ENCODE results near the gene TBX2. TPM values are rescaled to one million over a fixed set of nuclear protein-coding genes. Genes with fewer than 3 reads are reported as not detected.
"Not testable (repeated sequence)": the region's sequence is repeated elsewhere in the genome, so short reads cannot be mapped to it uniquely, and the experiment has no call there.

TBX2 gene
- polyA plus RNA-seq, 2 donors: 5.6 to 6.2 TPM

GRCh38 chr17:61440697-61441096 is 41.1 kb downstream of the TBX2 start:
- Histone ChIP-seq H3K4me1 (ENCODE audit: control insufficient read depth in 2 of 2, insufficient read depth in 2 of 2, low read length in 1 of 2) (peaks cover 0 to 5% of the 10 kb centered on the region in 2 donors), H3K27ac (ENCODE audit: low read depth in 2 of 2, low read length in 1 of 2) (no peak overlapping the region), H3K36me3 (ENCODE audit: control insufficient read depth in 2 of 2, insufficient read depth in 2 of 2, low read length in 1 of 2) (no peaks in the 10 kb centered on the region), H3K27me3 (ENCODE audit: control insufficient read depth in 1 of 2, insufficient read depth in 2 of 2, low read length in 2 of 2) (no peaks in the 10 kb centered on the region), H3K4me3 (ENCODE audit: low read depth in 1 of 2, low read length in 2 of 2) (no peak overlapping the region), H3K9me3 (ENCODE audit: control insufficient read depth in 2 of 2, insufficient read depth in 1 of 2, low read depth in 1 of 2, low read length in 1 of 2) (peaks cover 0 to 3% of the 10 kb centered on the region in 2 donors)

GRCh38 chr17:61441507-61441906 is 41.9 kb downstream of the TBX2 start:
- 95 to 97% methylated on average over 6 of the region's 6 CpGs for WGBS, 2 donors
- H3K4me3 ChIP-seq (ENCODE audit: low read depth in 1 of 2, low read length in 2 of 2); H3K9me3 ChIP-seq (ENCODE audit: control insufficient read depth in 2 of 2, insufficient read depth in 1 of 2, low read depth in 1 of 2, low read length in 1 of 2); H3K4me1 ChIP-seq (ENCODE audit: control insufficient read depth in 2 of 2, insufficient read depth in 2 of 2, low read length in 1 of 2); H3K27me3 ChIP-seq (ENCODE audit: control insufficient read depth in 1 of 2, insufficient read depth in 2 of 2, low read length in 2 of 2); H3K36me3 ChIP-seq (ENCODE audit: control insufficient read depth in 2 of 2, insufficient read depth in 2 of 2, low read length in 1 of 2); H3K27ac ChIP-seq (ENCODE audit: low read depth in 2 of 2, low read length in 1 of 2): not testable (repeated sequence)

DNA sequence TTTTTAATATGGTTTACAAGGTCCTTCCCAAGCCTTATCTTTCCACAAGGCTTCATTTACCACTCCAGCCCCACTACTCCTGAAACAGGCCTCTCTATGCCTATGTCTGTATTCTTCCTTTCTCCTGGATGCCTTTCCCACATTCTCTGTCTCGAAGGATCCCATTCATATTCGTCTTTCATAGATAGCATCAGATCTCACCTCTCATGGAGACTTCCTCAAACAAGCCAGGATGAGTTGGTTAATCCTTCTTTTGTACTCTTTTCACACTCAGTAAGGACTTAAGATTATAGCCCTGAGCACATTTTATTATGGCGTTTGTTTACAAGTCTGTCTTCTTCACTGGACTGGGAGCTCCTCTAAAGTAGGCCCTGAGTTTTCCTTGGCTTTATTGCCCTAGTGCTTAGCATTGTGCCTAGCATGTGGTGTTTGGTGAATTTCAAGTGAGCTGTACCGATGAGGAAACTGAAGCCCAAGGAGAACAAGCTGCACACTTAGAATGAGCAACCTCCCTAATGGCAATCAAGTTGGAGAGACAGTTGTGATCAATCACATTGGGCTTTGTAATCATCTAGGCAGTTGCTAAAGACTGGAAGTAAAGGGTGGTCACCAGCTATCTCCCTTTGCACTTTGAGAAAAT is 42.6 kb downstream of the TBX2 start:
- H3K36me3 ChIP-seq (ENCODE audit: control insufficient read depth in 2 of 2, insufficient read depth in 2 of 2, low read length in 1 of 2): no peaks in the 10 kb centered on the region
- peaks cover 0 to 3% of the 10 kb centered on the region in 2 donors for H3K9me3 ChIP-seq (ENCODE audit: control insufficient read depth in 2 of 2, insufficient read depth in 1 of 2, low read depth in 1 of 2, low read length in 1 of 2)
- no peak overlapping the region for H3K4me3 ChIP-seq (ENCODE audit: low read depth in 1 of 2, low read length in 2 of 2)
- no peak overlapping the region for H3K27ac ChIP-seq (ENCODE audit: low read depth in 2 of 2, low read length in 1 of 2)
- H3K27me3 ChIP-seq (ENCODE audit: control insufficient read depth in 1 of 2, insufficient read depth in 2 of 2, low read length in 2 of 2): no peaks in the 10 kb centered on the region
- peaks cover 0 to 5% of the 10 kb centered on the region in 2 donors for H3K4me1 ChIP-seq (ENCODE audit: control insufficient read depth in 2 of 2, insufficient read depth in 2 of 2, low read length in 1 of 2)
- 52 to 58% methylated on average over 4 of the region's 4 CpGs for WGBS, 2 donors

DNA sequence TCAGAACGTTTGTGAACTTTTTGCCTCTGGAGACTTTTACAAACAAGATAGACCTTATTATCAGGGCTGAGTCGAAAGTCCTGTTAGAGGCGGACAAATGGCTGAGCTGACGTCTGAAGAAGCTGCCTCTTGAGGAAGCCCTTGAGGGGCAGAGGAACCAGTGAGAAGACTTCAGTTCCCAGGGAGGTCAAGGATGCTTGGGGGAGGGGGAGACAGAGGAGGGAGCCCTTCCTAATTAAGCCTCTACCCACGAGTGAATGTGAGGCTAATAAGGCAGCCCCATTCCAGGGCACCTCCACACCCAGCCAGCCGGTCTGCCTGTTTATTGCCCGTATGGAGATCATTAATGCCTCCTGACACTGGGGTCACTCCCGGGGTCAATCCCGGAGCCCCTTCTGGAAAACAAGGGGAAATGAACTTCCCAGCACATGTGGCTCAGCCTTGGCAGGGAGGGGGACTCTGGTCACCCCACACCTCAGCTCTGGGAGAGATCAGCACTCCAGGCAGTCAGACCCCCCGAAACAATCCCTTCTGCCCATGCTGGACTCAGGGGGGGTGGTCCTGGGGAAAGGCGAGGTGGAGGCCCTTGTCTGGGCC is 43.3 kb downstream of the TBX2 start:
- no peak overlapping the region for H3K27ac ChIP-seq (ENCODE audit: low read depth in 2 of 2, low read length in 1 of 2)
- no peak overlapping the region for H3K4me3 ChIP-seq (ENCODE audit: low read depth in 1 of 2, low read length in 2 of 2)
- no peaks in the 10 kb centered on the region for H3K36me3 ChIP-seq (ENCODE audit: control insufficient read depth in 2 of 2, insufficient read depth in 2 of 2, low read length in 1 of 2)
- H3K9me3 ChIP-seq (ENCODE audit: control insufficient read depth in 2 of 2, insufficient read depth in 1 of 2, low read depth in 1 of 2, low read length in 1 of 2): peaks cover 0 to 3% of the 10 kb centered on the region in 2 donors
- WGBS, 2 donors: 65 to 80% methylated on average over 11 of the region's 11 CpGs
- peaks cover 0 to 5% of the 10 kb centered on the region in 2 donors for H3K4me1 ChIP-seq (ENCODE audit: control insufficient read depth in 2 of 2, insufficient read depth in 2 of 2, low read length in 1 of 2)
- H3K27me3 ChIP-seq (ENCODE audit: control insufficient read depth in 1 of 2, insufficient read depth in 2 of 2, low read length in 2 of 2): no peaks in the 10 kb centered on the region

DNA sequence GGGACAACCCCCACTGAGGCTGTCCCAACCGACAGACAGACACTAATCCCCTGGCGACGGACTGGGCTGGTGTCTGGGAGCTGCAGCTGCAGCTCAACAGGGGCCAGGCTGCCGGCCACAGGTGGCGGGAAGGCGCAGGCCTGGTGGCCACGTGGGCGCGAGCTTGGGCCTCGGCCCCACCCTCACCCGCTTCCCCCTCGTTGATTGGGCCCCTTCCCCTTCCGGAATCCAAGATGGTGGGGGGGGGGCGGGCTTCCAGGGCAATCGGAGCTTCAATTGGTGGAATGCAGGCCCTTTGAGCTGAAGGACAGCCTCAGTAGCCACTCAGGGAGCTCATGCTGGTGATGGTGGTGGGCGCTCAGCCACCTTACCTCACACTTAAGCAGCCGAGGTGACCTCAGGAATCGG is 43.8 kb downstream of the TBX2 start:
- Histone ChIP-seq H3K4me1 (ENCODE audit: control insufficient read depth in 2 of 2, insufficient read depth in 2 of 2, low read length in 1 of 2) (peaks cover 0 to 5% of the 10 kb centered on the region in 2 donors), H3K9me3 (ENCODE audit: control insufficient read depth in 2 of 2, insufficient read depth in 1 of 2, low read depth in 1 of 2, low read length in 1 of 2) (peaks cover 0 to 3% of the 10 kb centered on the region in 2 donors), H3K27ac (ENCODE audit: low read depth in 2 of 2, low read length in 1 of 2) (no peak overlapping the region), H3K36me3 (ENCODE audit: control insufficient read depth in 2 of 2, insufficient read depth in 2 of 2, low read length in 1 of 2) (no peaks in the 10 kb centered on the region), H3K27me3 (ENCODE audit: control insufficient read depth in 1 of 2, insufficient read depth in 2 of 2, low read length in 2 of 2) (no peaks in the 10 kb centered on the region), H3K4me3 (ENCODE audit: low read depth in 1 of 2, low read length in 2 of 2) (no peak overlapping the region)
- WGBS, 2 donors: 84 to 88% methylated on average over 17 to 18 of the region's 18 CpGs

GRCh38 chr17:61444075-61444474 is 44.4 kb downstream of the TBX2 start:
- no peaks in the 10 kb centered on the region for H3K27me3 ChIP-seq (ENCODE audit: control insufficient read depth in 1 of 2, insufficient read depth in 2 of 2, low read length in 2 of 2)
- H3K36me3 ChIP-seq (ENCODE audit: control insufficient read depth in 2 of 2, insufficient read depth in 2 of 2, low read length in 1 of 2): no peaks in the 10 kb centered on the region
- H3K4me1 ChIP-seq (ENCODE audit: control insufficient read depth in 2 of 2, insufficient read depth in 2 of 2, low read length in 1 of 2): peaks cover 0 to 5% of the 10 kb centered on the region in 2 donors
- H3K9me3 ChIP-seq (ENCODE audit: control insufficient read depth in 2 of 2, insufficient read depth in 1 of 2, low read depth in 1 of 2, low read length in 1 of 2): peaks cover 0 to 3% of the 10 kb centered on the region in 2 donors
- H3K27ac ChIP-seq (ENCODE audit: low read depth in 2 of 2, low read length in 1 of 2): no peak overlapping the region
- no peak overlapping the region for H3K4me3 ChIP-seq (ENCODE audit: low read depth in 1 of 2, low read length in 2 of 2)
- 72 to 78% methylated on average over 13 of the region's 13 CpGs for WGBS, 2 donors

- Histone ChIP-seq H3K36me3 (ENCODE audit: control insufficient read depth in 2 of 2, insufficient read depth in 2 of 2, low read length in 1 of 2) (no peaks in the 10 kb centered on the region), H3K27me3 (ENCODE audit: control insufficient read depth in 1 of 2, insufficient read depth in 2 of 2, low read length in 2 of 2) (no peaks in the 10 kb centered on the region), H3K4me1 (ENCODE audit: control insufficient read depth in 2 of 2, insufficient read depth in 2 of 2, low read length in 1 of 2) (peaks cover 0 to 5% of the 10 kb centered on the region in 2 donors), H3K4me3 (ENCODE audit: low read depth in 1 of 2, low read length in 2 of 2) (no peak overlapping the region), H3K9me3 (ENCODE audit: control insufficient read depth in 2 of 2, insufficient read depth in 1 of 2, low read depth in 1 of 2, low read length in 1 of 2) (peaks cover 0 to 3% of the 10 kb centered on the region in 2 donors), H3K27ac (ENCODE audit: low read depth in 2 of 2, low read length in 1 of 2) (no peak overlapping the region)
- WGBS, 2 donors: 51 to 62% methylated on average over 6 of the region's 6 CpGs
These were observed 45.2 kb downstream of the TBX2 start for GRCh38 chr17:61444831-61445230.

GRCh38 chr17:61447358-61447757 is 47.7 kb downstream of the TBX2 start:
- peaks cover 0 to 8% of the 10 kb centered on the region in 2 donors for H3K27me3 ChIP-seq (ENCODE audit: control insufficient read depth in 1 of 2, insufficient read depth in 2 of 2, low read length in 2 of 2)
- H3K4me3 ChIP-seq (ENCODE audit: low read depth in 1 of 2, low read length in 2 of 2): no peak overlapping the region
- H3K4me1 ChIP-seq (ENCODE audit: control insufficient read depth in 2 of 2, insufficient read depth in 2 of 2, low read length in 1 of 2): peaks cover 10 to 11% of the 10 kb centered on the region in 2 donors
- H3K9me3 ChIP-seq (ENCODE audit: control insufficient read depth in 2 of 2, insufficient read depth in 1 of 2, low read depth in 1 of 2, low read length in 1 of 2): no peaks in the 10 kb centered on the region
- no peak overlapping the region for H3K27ac ChIP-seq (ENCODE audit: low read depth in 2 of 2, low read length in 1 of 2)
- no peaks in the 10 kb centered on the region for H3K36me3 ChIP-seq (ENCODE audit: control insufficient read depth in 2 of 2, insufficient read depth in 2 of 2, low read length in 1 of 2)

GRCh38 chr17:61448042-61448441 is 48.4 kb downstream of the TBX2 start:
- Histone ChIP-seq H3K27ac (ENCODE audit: low read depth in 2 of 2, low read length in 1 of 2) (no peak overlapping the region), H3K4me3 (ENCODE audit: low read depth in 1 of 2, low read length in 2 of 2) (no peak overlapping the region), H3K4me1 (ENCODE audit: control insufficient read depth in 2 of 2, insufficient read depth in 2 of 2, low read length in 1 of 2) (peaks cover 11 to 12% of the 10 kb centered on the region in 2 donors), H3K9me3 (ENCODE audit: control insufficient read depth in 2 of 2, insufficient read depth in 1 of 2, low read depth in 1 of 2, low read length in 1 of 2) (no peaks in the 10 kb centered on the region), H3K27me3 (ENCODE audit: control insufficient read depth in 1 of 2, insufficient read depth in 2 of 2, low read length in 2 of 2) (peaks cover 0 to 12% of the 10 kb centered on the region in 2 donors), H3K36me3 (ENCODE audit: control insufficient read depth in 2 of 2, insufficient read depth in 2 of 2, low read length in 1 of 2) (no peaks in the 10 kb centered on the region)
- 82 to 89% methylated on average over 2 of the region's 2 CpGs for WGBS, 2 donors

DNA sequence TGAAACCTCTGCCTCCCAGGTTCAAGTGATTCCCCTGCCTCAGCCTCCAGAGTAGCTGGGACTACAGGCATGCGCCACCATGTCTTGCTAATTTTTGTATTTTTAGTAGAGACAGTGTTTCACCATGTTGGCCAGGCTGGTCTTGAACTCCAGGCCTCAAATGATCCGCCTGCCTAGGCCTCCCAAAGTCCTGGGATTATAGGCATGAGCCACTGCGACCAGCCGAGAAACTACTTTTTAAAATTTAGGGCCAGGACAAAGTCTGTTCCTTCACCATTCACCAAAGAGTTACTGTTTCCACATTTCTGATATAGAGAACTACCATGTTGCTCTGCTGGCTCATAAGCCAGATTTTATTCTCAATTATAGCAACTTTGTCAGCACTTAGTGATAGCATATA is 49.5 kb downstream of the TBX2 start:
- H3K9me3 ChIP-seq (ENCODE audit: control insufficient read depth in 2 of 2, insufficient read depth in 1 of 2, low read depth in 1 of 2, low read length in 1 of 2); H3K4me3 ChIP-seq (ENCODE audit: low read depth in 1 of 2, low read length in 2 of 2); H3K36me3 ChIP-seq (ENCODE audit: control insufficient read depth in 2 of 2, insufficient read depth in 2 of 2, low read length in 1 of 2); H3K27ac ChIP-seq (ENCODE audit: low read depth in 2 of 2, low read length in 1 of 2): not testable (repeated sequence)
- WGBS, 2 donors: 83 to 95% methylated on average over 4 of the region's 4 CpGs
- H3K27me3 ChIP-seq (ENCODE audit: control insufficient read depth in 1 of 2, insufficient read depth in 2 of 2, low read length in 2 of 2): peaks cover 0 to 14% of the 10 kb centered on the region in 2 donors
- peaks cover 10 to 12% of the 10 kb centered on the region in 2 donors for H3K4me1 ChIP-seq (ENCODE audit: control insufficient read depth in 2 of 2, insufficient read depth in 2 of 2, low read length in 1 of 2)

All from esophagus (tissue), 2 donors.